Mucosa of rectum (tissue), 2 donors: ENCODE results near the gene RPS6KA2.
"Not testable (repeated sequence)": the region's sequence is repeated elsewhere in the genome, so short reads cannot be mapped to it uniquely, and the experiment has no call there.

Experiments
- H3K27ac ChIP-seq, 2 donors: one replicate each; pipeline ENCODE4 v1.7.0; 2013; ENCODE audit warnings: inconsistent platforms in 2 of 2, low read depth in 2 of 2, low read length in 2 of 2
- H3K27me3 ChIP-seq, 2 donors: one replicate each; pipeline ENCODE4 v1.7.0; 2013; ENCODE audit warnings: low read length in 2 of 2; ENCODE audit not compliant: control insufficient read depth in 2 of 2, insufficient read depth in 2 of 2
- H3K36me3 ChIP-seq, 2 donors: one replicate each; pipeline ENCODE4 v1.7.0; 2013; ENCODE audit warnings: low read length in 2 of 2; ENCODE audit not compliant: control insufficient read depth in 2 of 2, insufficient read depth in 2 of 2
- H3K4me1 ChIP-seq, 2 donors: one replicate each; pipeline ENCODE4 v1.7.0; 2013; ENCODE audit warnings: low read length in 2 of 2, mild to moderate bottlenecking in 1 of 2; ENCODE audit not compliant: control insufficient read depth in 2 of 2, insufficient read depth in 2 of 2
- H3K4me3 ChIP-seq, 2 donors: one replicate each; pipeline ENCODE4 v1.7.0; 2013; ENCODE audit warnings: low read length in 2 of 2
- H3K9ac ChIP-seq, 2 donors: one replicate each; pipeline ENCODE4 v1.7.0; 2013; ENCODE audit warnings: low read length in 2 of 2, low read depth in 1 of 2, mild to moderate bottlenecking in 1 of 2
- H3K9me3 ChIP-seq, 2 donors: one replicate each; pipeline ENCODE4 v1.7.0; 2013; ENCODE audit warnings: low read length in 2 of 2; ENCODE audit not compliant: control insufficient read depth in 2 of 2
- donor health status: healthy.
- donor health status: Normal muscosa, but diverticular disease.

Gene RPS6KA2

DNA sequence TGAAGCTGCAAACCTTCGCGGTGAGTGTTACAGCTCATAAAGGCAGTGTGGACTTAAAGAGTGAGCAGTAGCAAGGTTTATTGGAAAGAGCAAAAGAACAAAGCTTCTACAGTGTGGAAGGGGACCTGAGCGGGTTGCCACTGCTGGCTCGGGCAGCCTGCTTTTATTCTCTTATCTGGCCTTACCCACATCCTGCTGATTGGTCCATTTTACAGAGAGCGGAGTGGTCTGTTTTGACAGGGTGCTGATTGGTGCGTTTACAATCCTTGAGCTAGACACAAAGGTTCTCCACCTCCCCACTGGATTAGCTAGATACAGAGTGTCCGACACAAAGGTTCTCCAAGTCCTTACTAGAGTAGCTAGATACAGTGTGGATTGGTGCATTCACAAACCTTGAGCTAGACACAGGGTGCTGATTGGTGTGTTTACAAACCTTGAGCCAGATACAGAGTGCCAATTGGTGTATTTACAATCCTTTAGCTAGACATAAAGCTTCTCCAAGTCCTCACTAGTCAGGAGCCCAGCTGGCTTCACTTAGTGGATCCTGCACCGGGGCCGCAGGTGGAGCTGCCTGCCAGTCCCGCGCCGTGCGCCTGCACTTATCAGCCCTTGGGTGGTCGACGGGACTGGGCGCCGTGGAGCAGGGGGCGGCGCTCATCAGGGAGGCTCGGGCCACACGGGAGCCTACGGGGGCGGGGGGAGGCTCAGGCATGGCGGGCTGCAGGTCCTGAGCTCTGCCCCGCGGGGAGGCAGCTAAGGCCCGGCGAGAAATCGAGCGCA is 234.1 kb downstream of the RPS6KA2 start:
- H3K27ac ChIP-seq, H3K4me3 ChIP-seq, H3K36me3 ChIP-seq, H3K4me1 ChIP-seq, H3K27me3 ChIP-seq, H3K9me3 ChIP-seq, H3K9ac ChIP-seq: not testable (repeated sequence)

- H3K9ac ChIP-seq = no peak overlapping the region
- peaks cover 0 to 3% of the 10 kb centered on the region in 2 donors for H3K4me1 ChIP-seq
- H3K27me3 ChIP-seq = peaks cover 0 to 3% of the 10 kb centered on the region in 2 donors
- no peak overlapping the region for H3K4me3 ChIP-seq
- no peaks in the 10 kb centered on the region for H3K9me3 ChIP-seq
- no peak overlapping the region for H3K27ac ChIP-seq
- H3K36me3 ChIP-seq = no peaks in the 10 kb centered on the region
Measured at GRCh38 chr6:166389119-166389518, 237.9 kb downstream of the RPS6KA2 start.

GRCh38 chr6:166388290-166389004 is 238.6 kb downstream of the RPS6KA2 start:
- H3K9ac ChIP-seq = no peak overlapping the region
- no peaks in the 10 kb centered on the region for H3K36me3 ChIP-seq
- H3K27ac ChIP-seq = no peak overlapping the region
- peaks cover 0 to 3% of the 10 kb centered on the region in 2 donors for H3K27me3 ChIP-seq
- H3K9me3 ChIP-seq = no peaks in the 10 kb centered on the region
- no peak overlapping the region for H3K4me3 ChIP-seq
- peaks cover 0 to 3% of the 10 kb centered on the region in 2 donors for H3K4me1 ChIP-seq

- no peaks in the 10 kb centered on the region for H3K9me3 ChIP-seq
- no peak overlapping the region for H3K9ac ChIP-seq
- peaks cover 0 to 3% of the 10 kb centered on the region in 2 donors for H3K27me3 ChIP-seq
- H3K36me3 ChIP-seq = no peaks in the 10 kb centered on the region
- no peak overlapping the region for H3K4me3 ChIP-seq
- no peak overlapping the region for H3K27ac ChIP-seq
- peaks cover 0 to 3% of the 10 kb centered on the region in 2 donors for H3K4me1 ChIP-seq
Measured at GRCh38 chr6:166387642-166388289, 239.3 kb downstream of the RPS6KA2 start.

DNA sequence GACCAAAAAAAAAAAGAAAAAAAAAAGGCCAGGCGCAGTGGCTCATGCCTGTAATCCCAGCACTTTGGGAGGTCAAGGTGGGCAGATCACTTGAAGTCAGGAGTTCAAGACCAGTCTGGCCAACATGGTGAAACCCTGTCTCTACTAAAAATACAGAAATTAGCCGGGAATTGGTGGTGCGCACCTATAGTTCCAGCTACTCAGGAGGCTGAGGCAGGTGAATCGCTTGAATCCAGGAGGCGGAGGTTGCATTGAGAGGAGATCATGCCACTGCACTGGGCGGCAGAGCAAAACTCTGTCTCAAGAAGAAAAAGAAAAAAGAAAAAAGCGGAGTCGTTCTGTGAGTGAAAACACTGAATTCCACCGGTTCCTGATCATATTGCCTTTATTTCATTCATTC is 240.0 kb downstream of the RPS6KA2 start:
- not testable (repeated sequence) for H3K9ac ChIP-seq, H3K4me3 ChIP-seq, H3K27ac ChIP-seq, H3K27me3 ChIP-seq, H3K9me3 ChIP-seq, H3K36me3 ChIP-seq, H3K4me1 ChIP-seq

GRCh38 chr6:166386111-166386510 is 240.9 kb downstream of the RPS6KA2 start:
- H3K4me3 ChIP-seq = no peak overlapping the region
- H3K9me3 ChIP-seq = no peaks in the 10 kb centered on the region
- H3K27me3 ChIP-seq = peaks cover 0 to 3% of the 10 kb centered on the region in 2 donors
- H3K4me1 ChIP-seq = peaks cover 6 to 12% of the 10 kb centered on the region in 2 donors
- no peak overlapping the region for H3K9ac ChIP-seq
- H3K27ac ChIP-seq = no peak overlapping the region
- H3K36me3 ChIP-seq = no peaks in the 10 kb centered on the region

DNA sequence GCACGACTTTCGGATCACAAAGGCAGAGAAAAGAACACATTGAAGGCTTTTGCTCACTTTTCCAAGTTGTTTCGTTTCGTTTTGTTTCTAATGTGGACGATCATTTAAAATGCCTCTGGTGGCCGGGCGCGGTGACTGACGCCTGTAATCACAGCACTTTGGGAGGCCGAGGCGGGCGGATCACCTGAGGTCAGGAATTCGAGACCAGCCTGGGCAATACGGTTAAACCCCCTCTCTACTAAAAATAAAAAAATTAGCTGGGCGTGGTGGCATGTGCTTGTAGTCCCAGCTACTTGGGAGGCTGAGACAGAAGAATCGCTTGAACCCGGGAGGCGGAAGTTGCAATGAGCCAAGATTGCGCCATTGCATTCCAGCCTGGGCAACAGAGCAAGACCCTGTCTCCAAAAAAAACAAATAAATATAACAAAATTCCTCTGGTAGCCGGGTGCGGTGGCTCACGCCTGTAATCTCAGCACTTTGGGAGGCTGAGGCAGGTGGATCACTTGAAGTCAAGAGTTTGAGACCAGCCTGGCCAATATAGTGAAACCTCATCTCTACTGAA is 243.2 kb downstream of the RPS6KA2 start:
- H3K27me3 ChIP-seq, H3K36me3 ChIP-seq, H3K9me3 ChIP-seq: not testable (repeated sequence)
- H3K9ac ChIP-seq = peak overlapping the region; percentile 91 to 100
- H3K4me3 ChIP-seq = peak overlapping the region; percentile 96 to 97
- peaks cover 8 to 14% of the 10 kb centered on the region in 2 donors for H3K4me1 ChIP-seq
- H3K27ac ChIP-seq = peak overlapping the region; percentile 96 to 97

DNA sequence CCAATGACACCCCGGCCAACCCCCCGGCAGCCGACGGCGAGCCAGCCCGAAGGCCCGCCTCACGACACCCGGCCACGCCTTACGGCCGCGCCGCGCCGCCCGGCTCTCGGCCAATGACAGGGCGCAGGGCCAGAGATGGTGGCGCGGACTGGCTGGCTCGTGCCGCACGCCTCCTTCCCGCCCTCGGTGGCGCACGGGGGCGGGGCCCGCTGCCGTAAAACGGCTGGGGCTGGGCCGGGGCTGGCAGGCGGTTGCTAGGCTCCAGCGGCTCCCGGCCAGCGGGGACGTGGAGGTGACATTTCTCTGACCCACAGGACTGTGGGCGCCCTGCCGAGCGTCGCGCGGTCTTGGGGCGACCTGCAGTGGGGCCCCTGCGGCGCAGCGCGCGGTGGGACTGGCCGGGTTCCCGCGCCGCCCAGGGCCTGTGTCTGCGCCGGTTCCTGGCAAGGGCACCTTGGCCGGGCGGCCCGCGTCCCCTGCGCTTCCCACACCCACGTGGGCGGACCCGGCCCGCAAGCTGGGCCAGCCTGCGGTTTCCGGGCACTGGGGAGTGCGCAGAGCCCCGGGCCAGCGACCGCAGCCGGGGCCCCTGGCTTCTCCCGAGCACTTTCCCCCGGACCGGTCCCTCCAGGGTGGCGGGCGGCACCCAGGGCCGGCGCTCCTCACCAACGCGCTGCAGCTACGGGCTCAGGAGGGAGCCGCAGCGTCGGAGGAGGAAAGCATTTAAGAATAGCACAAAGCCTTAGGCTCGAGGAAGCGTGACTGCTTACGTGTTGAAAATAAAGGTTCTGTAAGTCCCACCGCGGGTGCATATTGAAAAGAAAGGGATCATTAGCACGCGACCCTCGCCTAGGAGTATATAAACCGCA is 243.9 kb downstream of the RPS6KA2 start, which contains the start of gene MPC1:
TSS of gene MPC1 (minus strand) at position 8 of the 869 bp plus-strand sequence. CDS start 64 bp downstream, outside the sequence.
- H3K36me3 ChIP-seq = no peaks in the 10 kb centered on the region
- H3K9me3 ChIP-seq = no peaks in the 10 kb centered on the region
- peak within 1 kb of the TSS; percentile 91 to 100 for H3K9ac ChIP-seq
- peak within 1 kb of the TSS; percentile 96 to 97 for H3K4me3 ChIP-seq
- H3K27me3 ChIP-seq = no peaks in the 10 kb centered on the region
- H3K27ac ChIP-seq = peak within 1 kb of the TSS; percentile 96 to 97
- H3K4me1 ChIP-seq = peaks cover 8 to 14% of the 10 kb centered on the region in 2 donors

GRCh38 chr6:166382500-166382932 is 244.5 kb downstream of the RPS6KA2 start:
- H3K27me3 ChIP-seq = no peaks in the 10 kb centered on the region
- H3K36me3 ChIP-seq = no peaks in the 10 kb centered on the region
- H3K9me3 ChIP-seq = no peaks in the 10 kb centered on the region
- peak overlapping the region; percentile 90 to 100 for H3K9ac ChIP-seq
- peaks cover 8 to 14% of the 10 kb centered on the region in 2 donors for H3K4me1 ChIP-seq
- peak overlapping the region; percentile 96 to 97 for H3K27ac ChIP-seq
- peak overlapping the region; percentile 96 to 97 for H3K4me3 ChIP-seq
